GM18909 (cell line): Measurements from ENCODE around the gene RFX7.

Source experiments
- ATAC-seq: cut with Tn5 transposase; IDR thresholded peaks from one replicate; pipeline ENCODE4 v1.9.1; 2021; ENCODE audit warnings: mild to moderate bottlenecking; ENCODE audit not compliant: unreplicated experiment, poor library complexity

RFX7 gene

DNA sequence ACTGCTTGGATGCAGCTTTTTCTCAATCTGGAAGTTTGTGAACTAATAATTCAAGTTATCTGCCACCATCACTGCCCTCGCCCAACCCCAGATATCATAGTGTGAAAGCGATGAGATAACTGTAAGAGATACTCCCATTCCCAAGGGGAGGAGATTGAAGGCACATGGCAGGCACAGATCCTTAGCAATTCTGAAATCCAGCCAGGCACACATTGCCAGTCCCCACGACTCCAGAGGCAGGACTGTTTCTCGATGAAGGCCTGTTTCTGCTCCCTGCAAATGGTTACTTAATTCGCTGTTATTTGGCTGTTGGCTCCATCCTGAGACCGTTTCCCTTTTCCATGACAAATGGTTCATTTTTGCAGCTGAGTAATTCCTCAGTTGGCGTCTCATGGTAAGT is 187.1 kb downstream of the RFX7 start:
- no peak for ATAC-seq

DNA sequence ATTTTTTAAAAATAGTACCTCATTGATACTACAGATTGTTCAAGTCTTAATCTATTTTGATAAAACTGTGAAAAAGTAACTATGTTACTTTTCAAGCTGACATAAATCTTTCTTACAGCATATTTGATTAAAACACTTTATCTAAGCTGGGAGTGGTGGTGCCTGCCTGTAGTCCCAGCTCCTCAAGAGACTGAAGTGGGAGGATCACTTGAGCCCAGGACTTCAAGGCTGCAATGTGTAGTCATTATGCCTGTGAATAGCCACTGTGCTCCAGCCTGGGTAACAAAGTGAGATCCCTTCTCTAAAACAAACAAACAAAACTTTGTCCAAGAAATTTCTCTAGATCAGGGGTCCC is 190.7 kb downstream of the RFX7 start:
- no peak for ATAC-seq

GRCh38 chr15:56052395-56053045 is 191.2 kb downstream of the RFX7 start:
- peak; percentile 69 for ATAC-seq

DNA sequence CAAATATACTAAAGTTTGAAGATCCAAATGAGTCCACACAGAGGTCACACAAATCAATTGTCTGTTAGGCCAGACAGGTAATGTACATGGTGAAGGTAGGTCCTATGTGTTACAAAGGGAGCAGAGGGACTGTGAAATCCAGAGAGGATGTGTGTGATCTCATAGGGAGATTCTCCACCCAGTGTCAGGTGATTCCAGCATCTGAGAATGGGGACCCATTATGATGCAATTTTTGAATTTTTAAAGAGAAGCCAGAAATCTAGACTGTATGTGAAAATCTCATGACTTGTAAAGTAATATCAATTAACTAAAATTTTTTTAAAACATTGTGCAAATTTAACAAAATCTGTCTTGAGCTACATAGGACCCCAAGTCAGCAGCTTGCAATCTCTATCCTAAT is 192.0 kb downstream of the RFX7 start:
- no peak for ATAC-seq

DNA sequence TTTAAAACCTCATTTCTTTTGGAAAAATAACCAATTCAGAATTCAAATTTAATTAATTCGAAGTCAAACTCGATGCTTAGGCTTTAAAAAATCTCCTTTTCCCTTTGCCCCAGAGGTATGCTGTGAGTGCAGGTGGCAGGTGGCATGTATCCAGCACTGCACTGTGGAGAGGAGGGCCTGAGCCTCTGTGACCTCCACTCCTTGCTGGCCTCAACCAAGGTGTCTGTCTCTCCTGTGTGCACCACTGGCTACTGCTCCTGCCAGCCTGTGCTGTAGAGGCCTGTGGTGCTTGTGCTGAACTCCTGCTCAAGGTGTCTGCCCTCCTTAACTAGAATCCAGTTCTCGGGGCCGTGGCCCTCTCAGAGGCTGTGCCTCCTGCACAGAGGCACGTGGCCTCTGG is 194.1 kb downstream of the RFX7 start:
- ATAC-seq: no peak

DNA sequence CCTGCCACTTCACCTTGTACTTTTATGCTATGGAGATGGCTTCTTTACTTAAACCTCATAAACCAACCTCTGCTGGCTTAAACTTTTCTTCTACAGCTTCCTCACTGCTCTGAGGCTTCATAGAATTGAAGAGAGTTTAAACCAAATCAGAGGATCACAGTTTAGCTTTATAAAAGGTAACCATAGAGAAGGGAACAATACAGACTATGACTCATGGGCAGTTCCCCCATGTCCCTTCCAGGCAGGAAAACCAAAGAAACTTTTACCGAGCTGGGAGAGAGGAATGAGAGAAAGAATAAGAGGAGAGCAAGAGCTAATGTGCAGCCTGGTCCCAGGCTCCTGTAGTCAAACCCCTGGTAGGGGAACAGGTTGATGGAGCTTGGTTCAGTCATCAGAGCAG is 196.3 kb downstream of the RFX7 start:
- no peak for ATAC-seq

GRCh38 chr15:56045068-56045748 is 198.5 kb downstream of the RFX7 start:
- no peak for ATAC-seq

GRCh38 chr15:56042982-56043980 is 200.4 kb downstream of the RFX7 start:
- ATAC-seq: no peak

- no peak for ATAC-seq
Observed at GRCh38 chr15:56042498-56042897, 201.2 kb downstream of the RFX7 start.

- ATAC-seq: no peak
Observed at GRCh38 chr15:56042031-56042430, 201.6 kb downstream of the RFX7 start.

GRCh38 chr15:56040081-56041035 is 203.3 kb downstream of the RFX7 start:
- no peak for ATAC-seq

- no peak for ATAC-seq
Observed at GRCh38 chr15:56038707-56039106, 205.0 kb downstream of the RFX7 start.

- no peak for ATAC-seq
Observed at GRCh38 chr15:56038015-56038414, 205.7 kb downstream of the RFX7 start.
